ENCODE measurements around the gene FZD8. TPM values are rescaled to one million over a fixed set of nuclear protein-coding genes. Genes with fewer than 3 reads are reported as not detected.
A peak's percentile ranks its signal among the peaks of the same experiment; 100 is the strongest.

The FZD8 gene
- polyA plus RNA-seq, 1 of the 3 experiments (the other 2 are of a cell fraction): 1.4 TPM

DNA sequence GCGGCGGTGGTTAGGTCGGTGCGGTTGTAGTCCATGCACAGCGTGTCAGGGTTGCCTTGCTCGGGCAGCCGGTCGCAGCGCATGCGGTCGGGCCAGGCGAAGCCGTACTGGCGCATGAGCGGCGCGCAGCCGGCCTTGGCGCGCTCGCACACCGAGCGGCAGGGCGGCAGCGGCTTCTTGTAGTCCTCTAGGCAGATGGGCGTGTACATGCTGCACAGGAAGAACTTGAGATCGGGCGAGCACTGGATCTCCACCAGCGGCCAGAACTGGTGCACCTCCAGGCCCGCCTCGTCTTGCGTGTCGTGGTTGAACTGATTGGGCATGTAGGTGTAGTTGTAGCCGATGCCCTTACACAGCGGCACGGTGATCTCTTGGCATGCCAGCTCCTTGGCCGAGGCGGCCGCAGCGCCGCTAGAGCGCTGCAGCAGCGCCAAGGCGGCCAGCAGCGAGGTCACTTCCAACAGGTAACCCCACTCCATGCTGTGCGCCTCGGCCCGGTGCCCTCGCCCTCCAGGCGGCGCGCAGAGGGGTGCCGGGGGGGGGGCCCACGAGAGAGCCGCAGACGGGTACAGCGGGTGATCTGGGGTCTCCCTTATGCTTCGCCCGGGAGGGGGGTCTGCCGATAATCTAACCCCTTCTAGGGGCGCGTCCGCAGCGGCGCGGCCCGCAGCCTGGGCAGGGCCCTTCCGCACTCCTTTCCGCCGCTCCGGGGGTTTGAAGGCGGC is 983 bp downstream of the FZD8 start (continued):
- TF ChIP-seq USF2 (IDR thresholded peaks at IDR 0.05; ENCODE audit: borderline replicate concordance, low read depth, low read length) (no peak), FOXM1 (IDR thresholded peaks at IDR 0.05; ENCODE audit: low read depth) (no peak), FOSL2 (IDR thresholded peaks at IDR 0.05; ENCODE audit: borderline replicate concordance, low read depth) (no peak)

- no peaks in the 10 kb centered on the region for H3K9me3 ChIP-seq
- H4K20me1 ChIP-seq (ENCODE audit: insufficient read depth): peaks cover 30% of the 10 kb centered on the region
- no peak overlapping the region for H3K27ac ChIP-seq (ENCODE audit: low read depth in 2 of 2, low read length in 1 of 2)
- WGBS (ENCODE audit: low lambda C conversion rate): 0% methylated on average over 4 of the region's 53 CpGs
- H3K9me2 ChIP-seq: no peaks in the 10 kb centered on the region
- H3K9ac ChIP-seq: no peak overlapping the region
- peak; percentile 92 for DNase-seq
- POLR2A ChIA-PET: no interaction called here
- peaks cover 7 to 25% of the 10 kb centered on the region in 2 experiments; a peak in 2 of 4 replicates for H3K4me1 ChIP-seq (ENCODE audit: control insufficient read depth in 1 of 2, insufficient read depth in 2 of 2, low read depth in 1 of 2, low read length in 1 of 2)
- CTCF ChIA-PET: interaction anchor here (0.6 to 4.0 kb wide), 19 partner anchors 9 to 1265 kb away, joined by 3 to 24 read pairs (median 4); partner anchors contain the start of gene CREM
- no peaks in the 10 kb centered on the region; the same call in 1 of the 2 replicates for H3K27me3 ChIP-seq (ENCODE audit: insufficient read depth)
- H3K4me2 ChIP-seq: peak overlapping the region; percentile 76; the same call in 1 of the 2 replicates
- peaks cover 0 to 11% of the 10 kb centered on the region in 2 experiments for H3K36me3 ChIP-seq (replicated peaks in 1 of 2; ENCODE audit: control insufficient read depth in 1 of 2, insufficient read depth in 2 of 2, low read length in 1 of 2)
- H3K4me3 ChIP-seq (ENCODE audit: low read depth in 2 of 2, low read length in 1 of 2): peak overlapping the region; percentile 56 to 68; a peak in 3 of 4 replicates
- no peak for TF ChIP-seq NRF1 (IDR thresholded peaks at IDR 0.05; ENCODE audit: low read depth, low read length)
- TF ChIP-seq SMC3 (IDR thresholded peaks at IDR 0.05; ENCODE audit: low read depth, low read length): peak; percentile 33; the same call in 1 of the 2 replicates
- TF ChIP-seq CTCF (IDR thresholded peaks at IDR 0.05): peak; percentile 38
- TF ChIP-seq CHD2 (IDR thresholded peaks at IDR 0.05; ENCODE audit: low read length, partially characterized antibody): no peak
- no peak for TF ChIP-seq IRF3 (IDR thresholded peaks at IDR 0.05; ENCODE audit: low read depth, low read length)
- no peak for TF ChIP-seq RCOR1 (IDR thresholded peaks at IDR 0.05; ENCODE audit: low read length)
- peak; percentile 32; the same call in 1 of the 2 replicates for TF ChIP-seq RAD21 (IDR thresholded peaks at IDR 0.05; ENCODE audit: low read length)
- TF ChIP-seq FOXM1 (IDR thresholded peaks at IDR 0.05; ENCODE audit: low read depth): no peak
- no peak for TF ChIP-seq ELF1 (IDR thresholded peaks at IDR 0.05)
- peaks cover 24% of the 10 kb centered on the region for H3K79me2 ChIP-seq (ENCODE audit: insufficient read depth)
- H2AFZ ChIP-seq (ENCODE audit: low read depth): no peak overlapping the region
- H3F3A ChIP-seq (replicated peaks; ENCODE audit: insufficient read depth): peaks cover 32% of the 10 kb centered on the region
Measured at GRCh38 chr10:35640474-35640873, 1.6 kb downstream of the FZD8 start.

All from SK-N-SH (cell line).